HG03045 (cell line): ENCODE results near the gene ADCY7.
"Not testable (repeated sequence)": the region's sequence is repeated elsewhere in the genome, so short reads cannot be mapped to it uniquely, and the experiment has no call there.

Source experiments
- ATAC-seq: cut with Tn5 transposase; IDR thresholded peaks from one replicate; pipeline ENCODE4 v1.9.1; 2021; ENCODE audit warnings: mild to moderate bottlenecking, moderate library complexity; ENCODE audit not compliant: unreplicated experiment

The ADCY7 gene

GRCh38 chr16:50266337-50267091, at the start of gene ADCY7:
ADCY7 (plus strand) TSS chr16:50266551; CDS start chr16:50288180, 21,629 bp downstream.
- peak; percentile 82 for ATAC-seq

GRCh38 chr16:50219402-50219975, 46.9 kb upstream of the ADCY7 start:
- ATAC-seq = no peak

- ATAC-seq = no peak
These were observed 42.1 kb upstream of the ADCY7 start for GRCh38 chr16:50224286-50224685.

DNA sequence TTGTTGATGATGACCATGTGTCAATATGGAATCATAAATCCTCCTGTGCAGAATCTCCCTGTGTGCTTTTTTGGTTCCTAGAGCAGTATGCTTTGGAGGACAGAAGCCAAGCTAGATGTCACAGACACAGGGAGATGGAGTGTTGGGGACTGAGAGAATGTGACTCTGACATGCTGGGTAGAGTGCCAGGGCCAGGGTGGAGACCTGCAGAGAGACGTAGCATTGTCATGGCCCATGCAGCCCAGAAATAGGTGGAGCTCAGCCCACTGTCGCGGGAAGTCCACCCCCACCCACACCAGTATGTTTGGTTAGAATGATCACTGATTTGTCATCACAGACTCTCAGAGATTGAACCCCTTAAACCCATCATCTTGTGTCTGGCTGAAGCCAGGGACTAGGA, 39.2 kb upstream of the ADCY7 start:
- no peak for ATAC-seq

- no peak for ATAC-seq
These were observed 38.7 kb upstream of the ADCY7 start for GRCh38 chr16:50227665-50228064.

- no peak for ATAC-seq
These were observed 37.9 kb upstream of the ADCY7 start for GRCh38 chr16:50228364-50228868.

DNA sequence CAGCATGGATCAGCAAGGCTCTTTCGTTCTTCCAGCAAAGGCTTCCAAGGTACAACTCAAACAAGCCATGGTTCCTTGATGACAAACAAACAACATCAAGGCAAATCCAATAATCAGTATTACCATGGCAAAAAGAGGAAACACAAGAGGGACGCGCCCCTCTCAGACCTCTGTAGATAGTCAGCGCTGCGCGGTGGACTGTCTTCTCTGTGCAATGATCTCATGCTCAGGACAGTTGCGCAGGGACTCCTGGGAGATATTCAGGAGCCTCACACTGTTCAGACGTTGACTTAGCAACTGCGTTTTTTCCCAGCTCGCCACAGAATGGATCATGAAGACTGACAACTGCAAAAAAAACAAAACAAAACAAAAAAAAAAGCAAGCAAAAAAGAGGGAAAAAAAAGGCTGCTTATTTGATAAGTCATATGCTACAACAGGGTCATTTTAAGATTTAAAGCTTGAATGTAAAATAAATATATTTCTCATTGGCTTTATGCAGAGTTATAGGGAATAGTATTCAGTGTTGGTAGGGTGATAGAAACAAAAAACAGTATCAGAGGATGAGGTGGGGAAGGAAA, 37.1 kb upstream of the ADCY7 start:
- no peak for ATAC-seq

DNA sequence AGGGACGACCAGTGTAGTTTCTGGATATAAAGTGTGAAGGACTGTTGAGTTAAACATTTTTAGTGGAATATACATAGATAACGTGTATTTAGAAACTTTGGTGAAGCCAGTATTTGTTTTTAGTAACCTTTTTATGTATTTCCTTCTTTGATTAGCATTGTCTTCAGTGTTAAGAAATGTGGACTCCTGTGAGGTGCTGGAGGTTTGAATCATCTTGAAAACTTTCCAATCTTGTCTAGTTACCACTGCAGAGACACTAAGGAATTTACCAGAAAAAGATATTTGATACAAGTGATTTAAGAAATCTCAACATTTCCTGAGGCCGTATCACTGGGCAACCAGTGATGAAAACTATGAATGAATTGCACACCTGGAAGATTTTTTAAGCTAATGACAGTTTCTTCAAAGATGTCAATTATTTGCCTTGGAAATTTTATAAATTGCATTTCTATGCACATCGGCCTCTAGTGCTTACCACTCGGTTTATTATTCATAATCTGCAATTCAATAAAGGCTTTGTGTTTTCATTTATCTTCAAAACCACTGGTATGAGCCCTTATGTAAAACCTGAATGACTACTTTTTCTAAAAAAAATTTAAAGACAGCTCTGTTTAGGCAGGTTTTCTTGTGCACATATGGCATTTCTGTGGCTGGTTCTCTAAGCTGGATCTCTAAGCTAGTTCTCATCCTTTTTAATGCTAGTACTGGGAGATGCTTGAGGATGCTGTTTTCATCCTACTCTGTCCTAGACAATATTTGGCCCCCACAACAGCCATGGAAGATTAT, 31.4 kb upstream of the ADCY7 start:
- no peak for ATAC-seq

DNA sequence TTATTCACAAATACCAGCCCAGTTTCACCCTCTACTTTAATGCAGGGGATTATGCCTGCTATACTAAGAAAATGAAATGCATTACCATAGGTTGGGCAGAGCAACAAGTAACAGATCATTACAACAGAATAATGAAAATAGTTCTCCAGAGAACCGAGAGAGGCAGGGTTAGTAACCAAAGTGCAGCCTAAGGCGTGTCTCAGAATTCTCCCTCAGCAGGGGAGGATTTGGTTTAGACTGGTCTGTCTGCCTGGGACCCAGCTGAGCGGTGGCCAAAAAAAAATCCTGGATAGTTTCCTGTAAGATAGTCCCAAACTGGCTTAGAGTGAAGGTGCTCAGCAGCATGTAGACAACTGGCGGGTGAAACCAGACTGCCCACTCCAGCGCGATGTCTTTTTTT, 30.8 kb upstream of the ADCY7 start:
- ATAC-seq = no peak

DNA sequence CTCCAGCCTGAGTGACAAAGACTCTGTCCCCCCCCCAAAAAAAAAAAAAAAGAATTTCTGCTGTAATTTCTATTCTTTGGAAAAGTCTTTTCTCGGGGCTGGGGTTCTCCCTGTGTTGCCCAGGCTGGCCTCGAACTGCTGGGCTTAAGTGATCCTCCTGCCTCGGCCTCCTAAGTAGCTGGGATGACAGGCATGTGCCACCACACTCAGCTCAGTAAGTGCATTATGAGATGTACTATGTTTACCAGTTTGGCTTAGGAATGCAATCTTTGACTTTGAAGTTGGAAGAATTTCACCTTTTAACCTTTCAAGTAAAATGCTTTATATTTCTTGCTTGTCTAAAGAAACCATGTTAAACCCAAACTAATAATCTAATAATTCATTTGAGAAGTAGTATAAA, 28.0 kb upstream of the ADCY7 start:
- ATAC-seq = no peak

GRCh38 chr16:50238868-50239301, 27.5 kb upstream of the ADCY7 start:
- no peak for ATAC-seq

DNA sequence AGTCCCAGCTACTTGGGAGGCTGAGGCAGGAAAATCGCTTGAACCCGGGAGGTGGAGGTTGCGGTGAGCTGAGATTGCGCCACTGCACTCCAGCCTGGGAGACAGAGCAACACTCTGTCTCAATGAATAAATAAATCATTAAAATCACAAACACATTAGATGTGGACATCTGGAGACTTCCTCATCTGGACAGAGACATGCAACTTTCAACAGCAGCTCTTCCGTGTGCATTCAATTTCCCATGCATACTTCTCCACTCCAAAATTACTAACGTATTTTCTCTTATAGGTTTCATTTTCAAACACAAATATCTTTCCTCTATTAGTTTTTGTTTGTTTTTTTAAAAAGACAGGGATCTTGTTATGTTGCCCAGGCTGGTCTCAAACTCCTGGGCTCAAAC, 23.3 kb upstream of the ADCY7 start:
- not testable (repeated sequence) for ATAC-seq

GRCh38 chr16:50244140-50244503, 22.2 kb upstream of the ADCY7 start:
- ATAC-seq = no peak

GRCh38 chr16:50244504-50245416, 21.6 kb upstream of the ADCY7 start:
- ATAC-seq = no peak

GRCh38 chr16:50245417-50246298, 20.7 kb upstream of the ADCY7 start:
- peak; percentile 68 for ATAC-seq

- peak; percentile 24 for ATAC-seq
These were observed 19.8 kb upstream of the ADCY7 start for GRCh38 chr16:50246299-50247122.

GRCh38 chr16:50247123-50247905, 19.0 kb upstream of the ADCY7 start:
- ATAC-seq = no peak
